HCT116 (cell line): ENCODE results near the gene RALB. TPM values are rescaled to one million over a fixed set of nuclear protein-coding genes. Genes with fewer than 3 reads are reported as not detected.
A peak's percentile ranks its signal among the peaks of the same experiment; 100 is the strongest.

Source experiments
- ATAC-seq: fragments of 200-7000 bp; cut with Tn5 transposase; 2 replicates; pipeline ENCODE4 v1.9.1; 2020; ENCODE audit warnings: mild to moderate bottlenecking, moderate library complexity
- BruUV-seq: library from RNA; stranded (reverse); fragments of 400-500 nt; replicated peaks from 2 replicates; lab custom pipeline; 2021; lab: Mats Ljungman, UMichigan
- CTCF ChIA-PET: fragments of 300-600 bp; sonication (Branson Sonifier 250); formaldehyde crosslinking; loops from one replicate; lab custom pipeline; 2021; ENCODE audit warnings: antibody characterized with exemption; lab: Charles Lee
- POLR2A ChIA-PET: fragments of 300-600, 350-600 bp; sonication (Branson Sonifier 250); formaldehyde crosslinking; loops from one replicate; lab custom pipeline; 2021; ENCODE audit warnings: antibody characterized with exemption; lab: Charles Lee
- RAD21 ChIA-PET, 2 experiments: fragments of 300-600 bp; sonication (Branson Sonifier 250); formaldehyde crosslinking; loops; one replicate each; lab custom pipeline; 2023; ENCODE audit warnings: low total read pairs in 2 of 2; ENCODE audit not compliant: uncharacterized antibody in 2 of 2, unreplicated experiment in 2 of 2, low non-redundant PET in 1 of 2; lab: Charles Lee
- DNase-seq: peaks from one replicate; pipeline ENCODE4 v3.0.0-alpha.2; 2010; ENCODE audit warnings: low read depth, low spot score
- H2AFZ ChIP-seq: fragments of 200-600 bp; shearing (Covaris generic), sonication (generic); 2 replicates; pipeline ENCODE4 v1.6.1; 2017; ENCODE audit warnings: low read depth, mixed run types, mixed read lengths, antibody characterized with exemption, low read length; ENCODE audit not compliant: poor library complexity, severe bottlenecking
- H3K27ac ChIP-seq: 2 replicates; pipeline ENCODE4 v1.5.1; 2012; ENCODE audit warnings: low read depth, low read length
- H3K27me3 ChIP-seq: fragments of 200-600 bp; sonication (generic); 2 replicates; pipeline ENCODE4 v1.6.1; 2016; ENCODE audit warnings: mixed run types, low read length, mixed read lengths; ENCODE audit not compliant: insufficient read depth
- H3K36me3 ChIP-seq, 2 experiments: fragments of 200-500 bp in 1 of 2; fragments of 200-600 bp in 1 of 2; sonication (Bioruptor generic) in 1 of 2; sonication (generic) in 1 of 2; 2 replicates each; pipeline versions ENCODE4 v1.5.1 to v1.6.1; 2014 to 2016; ENCODE audit warnings: low read length in 2 of 2, inconsistent platforms in 1 of 2, mixed read lengths in 1 of 2, mixed run types in 1 of 2; ENCODE audit not compliant: insufficient read depth in 2 of 2, control insufficient read depth in 1 of 2
- H3K4me1 ChIP-seq, 2 experiments: fragments of 200-600 bp in 1 of 2; sonication (generic) in 1 of 2; 2 replicates each; pipeline versions ENCODE4 v1.5.1 to v1.6.1; 2012 to 2017; ENCODE audit warnings: low read length in 2 of 2, inconsistent platforms in 1 of 2, mild to moderate bottlenecking in 1 of 2, mixed read lengths in 1 of 2, mixed run types in 1 of 2, moderate library complexity in 1 of 2; ENCODE audit not compliant: insufficient read depth in 2 of 2, control insufficient read depth in 1 of 2
- H3K4me2 ChIP-seq: fragments of 200-600 bp; sonication (generic); 2 replicates; pipeline ENCODE4 v1.6.1; 2017; ENCODE audit warnings: mixed run types, low read length, mixed read lengths
- H3K4me3 ChIP-seq, 2 experiments: fragments of 200-600 bp in 1 of 2; sonication (generic) in 1 of 2; replicated peaks in 1 of 2; 2 replicates each; pipeline ENCODE4 v1.5.1; 2011 to 2016; ENCODE audit warnings: low read length in 2 of 2, control low read depth in 1 of 2, low read depth in 1 of 2, mild to moderate bottlenecking in 1 of 2, mixed read lengths in 1 of 2, mixed run types in 1 of 2
- H3K79me2 ChIP-seq: fragments of 200-600 bp; sonication (generic); 2 replicates; pipeline ENCODE4 v1.6.1; 2017; ENCODE audit warnings: mild to moderate bottlenecking, mixed run types, low read length, moderate library complexity, mixed read lengths; ENCODE audit not compliant: insufficient read depth
- H3K9ac ChIP-seq: fragments of 200-600 bp; sonication (generic); 2 replicates; pipeline ENCODE4 v1.6.1; 2016; ENCODE audit warnings: low read length, mixed read lengths
- H3K9me2 ChIP-seq: fragments of 200-600 bp; sonication (generic), shearing (Covaris generic); 2 replicates; pipeline ENCODE4 v1.6.1; 2017; ENCODE audit warnings: mixed run types, mild to moderate bottlenecking, moderate library complexity; ENCODE audit not compliant: insufficient read depth
- H3K9me3 ChIP-seq, 2 experiments: fragments of 200-500 bp in 1 of 2; fragments of 200-600 bp in 1 of 2; sonication (Bioruptor generic) in 1 of 2; sonication (generic) in 1 of 2; 2 replicates each; pipeline ENCODE4 v1.6.1; 2014 to 2017; ENCODE audit warnings: low read length in 2 of 2, mixed read lengths in 2 of 2, inconsistent platforms in 1 of 2, low read depth in 1 of 2, mild to moderate bottlenecking in 1 of 2, mixed run types in 1 of 2, moderate library complexity in 1 of 2; ENCODE audit not compliant: control insufficient read depth in 1 of 2, insufficient read depth in 1 of 2
- H4K20me1 ChIP-seq: fragments of 200-600 bp; sonication (generic), shearing (Covaris generic); 2 replicates; pipeline ENCODE4 v1.6.1; 2017; ENCODE audit warnings: mixed run types, mild to moderate bottlenecking, moderate library complexity; ENCODE audit not compliant: insufficient read depth
- CEBPB ChIP-seq: IDR thresholded peaks from 2 replicates; pipeline ENCODE4 v1.6.1; 2012; ENCODE audit warnings: low read depth
- CTCF ChIP-seq, 3 experiments: fragments of 200-600 bp in 1 of 3; sonication (generic) in 1 of 3; IDR thresholded peaks in 2 of 3; conservative IDR thresholded peaks in 1 of 3; 2 replicates each; pipeline ENCODE4 v1.5.1; 2012 to 2017; ENCODE audit warnings: low read depth in 2 of 3, low read length in 2 of 3, antibody characterized with exemption in 1 of 3, borderline replicate concordance in 1 of 3, control low read depth in 1 of 3, mild to moderate bottlenecking in 1 of 3, mixed read lengths in 1 of 3, mixed run types in 1 of 3, moderate library complexity in 1 of 3; ENCODE audit not compliant: insufficient read depth in 1 of 3
- MAX ChIP-seq: IDR thresholded peaks from 2 replicates; pipeline ENCODE4 v1.6.1; 2012
- POLR2A ChIP-seq: IDR thresholded peaks from 2 replicates; pipeline ENCODE4 v1.7.0; 2011; ENCODE audit warnings: borderline replicate concordance; ENCODE audit not compliant: insufficient read depth, insufficient read length; ENCODE audit errors: extremely low read depth
- intact Hi-C: fragments of 100-400 bp; cut with micrococcal nuclease; formaldehyde crosslinking; loops from 2 replicates; pipeline ENCODE4 v1.10.0; 2022
- total RNA-seq: library from RNA; stranded (reverse); gene quantifications from one replicate; pipeline ENCODE4 v1.2.1, GENCODE V29; 2021; ENCODE audit not compliant: unreplicated experiment

Gene RALB
- total RNA-seq, 1 experiment from 2014 or later: 42.8 TPM

GRCh38 chr2:120251078-120251477 lies 1.6 kb upstream of the RALB start (continued):
- TF ChIP-seq CTCF (IDR thresholded peaks at IDR 0.05 in 2 of 3, conservative IDR thresholded peaks at IDR 0.05 in 1 of 3; ENCODE audit: borderline replicate concordance in 1 of 3, insufficient read depth in 1 of 3, low read depth in 2 of 3, low read length in 2 of 3): no peak

GRCh38 chr2:120251880-120252224 lies 800 bp upstream of the RALB start:
- ATAC-seq: no peak

More at GRCh38 chr2:120251880-120252224, 800 bp upstream of the RALB start:
- CTCF ChIA-PET: interaction anchor here (0.9 to 1.3 kb wide), 5 partner anchors 12 to 77 kb away, joined by 3 to 6 read pairs (median 3); no protein-coding TSS in a partner anchor
- H3K79me2 ChIP-seq: peaks cover 34% of the 10 kb centered on the region
- no peak for DNase-seq
- H3K4me3 ChIP-seq: peak overlapping the region in 1 of 2 experiments; percentile 78; a peak in 3 of 4 replicates
- no peak overlapping the region; the same call in 1 of the 2 replicates for H3K27ac ChIP-seq
- H4K20me1 ChIP-seq: no peaks in the 10 kb centered on the region
- no peaks in the 10 kb centered on the region for H3K27me3 ChIP-seq
- POLR2A ChIA-PET: interaction anchor here (0.8 to 1.2 kb wide), 5 partner anchors 9 to 823 kb away, joined by 3 to 7 read pairs (median 3); partner anchors contain the start of gene TMEM185B
- TF ChIP-seq POLR2A: no peak
- TF ChIP-seq CEBPB: no peak
- no peak for TF ChIP-seq MAX
- intact Hi-C loops: loop anchor here (5.0 kb wide), 1 partner anchor 60 kb away; no protein-coding TSS in a partner anchor
- no peak overlapping the region for H2AFZ ChIP-seq
- TSS peak; percentile 69 for BruUV-seq
- H3K9ac ChIP-seq: no peak overlapping the region
- peak overlapping the region; percentile 91 for H3K4me2 ChIP-seq
- no peaks in the 10 kb centered on the region for H3K36me3 ChIP-seq
- RAD21 ChIA-PET: no interaction called here
- no peaks in the 10 kb centered on the region for H3K9me3 ChIP-seq
- no peaks in the 10 kb centered on the region for H3K9me2 ChIP-seq
- peaks cover 7 to 20% of the 10 kb centered on the region in 2 experiments; a peak in 3 of 4 replicates for H3K4me1 ChIP-seq
